ENCODE data around the gene GTF2IRD1.

- TF ChIP-seq CTCF (IDR thresholded peaks at IDR 0.05), result no peak
- TF ChIP-seq TCF7L2 (IDR thresholded peaks at IDR 0.05; ENCODE audit: low read depth, low read length), result no peak
- no peak for TF ChIP-seq REST (IDR thresholded peaks at IDR 0.05; ENCODE audit: insufficient read depth in 1 of 2, low read depth in 2 of 2, low read length in 1 of 2)
- no peak for TF ChIP-seq POLR2AphosphoS5 (IDR thresholded peaks at IDR 0.05; ENCODE audit: low read depth, low read length)
- TF ChIP-seq SIN3A (IDR thresholded peaks at IDR 0.05; ENCODE audit: borderline replicate concordance, insufficient read depth, low read depth, low read length), result no peak
Measured at GRCh38 chr7:74501298-74501697, 47.6 kb downstream of the GTF2IRD1 start.
